HepG2 (cell line): Measurements from ENCODE around the gene GRIN2D. TPM values are rescaled to one million over a fixed set of nuclear protein-coding genes. Genes with fewer than 3 reads are reported as not detected.

Experiments used
- AGO2 ChIP-seq: fragments of 200-400 bp; formaldehyde crosslinking; optimal IDR thresholded peaks from 2 replicates; pipeline ENCODE3; 2017; ENCODE audit warnings: mild to moderate bottlenecking, low read depth, low read length, moderate library complexity
- AHR ChIP-seq: IDR thresholded peaks from 2 replicates; pipeline ENCODE4 v1.6.1; 2018; ENCODE audit warnings: missing genetic modification reagents, missing compliant biosample characterization
- CHCHD3 ChIP-seq: sonication (generic); formaldehyde crosslinking; IDR thresholded peaks from 2 replicates; pipeline ENCODE4 v1.8.0; 2022; ENCODE audit warnings: mild to moderate bottlenecking, missing genetic modification reagents, moderate library complexity
- ERF ChIP-seq: IDR thresholded peaks from 2 replicates; pipeline ENCODE4 v1.6.1; 2018; ENCODE audit warnings: missing biosample characterization, missing genetic modification reagents
- FOXA1 ChIP-seq, 2 experiments: fragments of 450-650 bp in 1 of 2; sonication (generic) in 1 of 2; formaldehyde crosslinking in 1 of 2; IDR thresholded peaks; 2 replicates each; pipeline versions ENCODE4 v1.4.0 to v1.6.1; 2016 to 2020; ENCODE audit warnings: missing genetic modification reagents in 1 of 2
- GABPA ChIP-seq, 2 experiments: IDR thresholded peaks; 2 replicates each; pipeline ENCODE4 v1.6.1; 2011 to 2016; ENCODE audit warnings: low read depth in 2 of 2, low read length in 1 of 2, missing biosample characterization in 1 of 2, missing genetic modification characterization in 1 of 2
- GTF3A ChIP-seq: sonication (generic); formaldehyde crosslinking; conservative IDR thresholded peaks from 2 replicates; pipeline ENCODE4 v1.4.0; 2020; ENCODE audit warnings: mild to moderate bottlenecking, missing genetic modification reagents
- HCFC1 ChIP-seq: fragments of 150-350 bp; IDR thresholded peaks from 2 replicates; pipeline ENCODE4 v1.6.1; 2014; ENCODE audit warnings: low read depth, low read length
- KAT7 ChIP-seq: IDR thresholded peaks from 2 replicates; pipeline ENCODE4 v1.6.1; 2018; ENCODE audit warnings: borderline replicate concordance, missing compliant biosample characterization
- KDM6A ChIP-seq: IDR thresholded peaks from 2 replicates; pipeline ENCODE4 v1.6.1; 2016; ENCODE audit warnings: low read depth
- KMT2A ChIP-seq: sonication (generic); formaldehyde crosslinking; IDR thresholded peaks from 2 replicates; pipeline ENCODE4 v1.4.0; 2020; ENCODE audit warnings: missing genetic modification reagents
- MED13 ChIP-seq: sonication (generic); formaldehyde crosslinking; IDR thresholded peaks from 2 replicates; pipeline ENCODE4 v1.5.0; 2020; ENCODE audit warnings: missing genetic modification reagents
- MIER3 ChIP-seq: IDR thresholded peaks from 2 replicates; pipeline ENCODE4 v1.6.1; 2016; ENCODE audit warnings: missing compliant biosample characterization, borderline replicate concordance
- MYC ChIP-seq: sonication (generic); formaldehyde crosslinking; IDR thresholded peaks from 2 replicates; pipeline ENCODE4 v1.9.0; 2021; ENCODE audit warnings: missing genetic modification reagents, borderline replicate concordance
- POGZ ChIP-seq: sonication (generic); formaldehyde crosslinking; IDR thresholded peaks from 2 replicates; pipeline ENCODE4 v1.4.0; 2020; ENCODE audit warnings: mild to moderate bottlenecking, missing genetic modification reagents
- RFX5 ChIP-seq: IDR thresholded peaks from 2 replicates; pipeline ENCODE4 v1.6.1; 2011; ENCODE audit warnings: low read depth, low read length, improper control_type of control experiment
- RXRB ChIP-seq: IDR thresholded peaks from 2 replicates; pipeline ENCODE4 v1.6.1; 2016; ENCODE audit warnings: borderline replicate concordance, missing genetic modification reagents, missing compliant biosample characterization
- TBX2 ChIP-seq: sonication (generic); formaldehyde crosslinking; IDR thresholded peaks from 2 replicates; pipeline ENCODE4 v1.5.0; 2020; ENCODE audit warnings: missing genetic modification reagents, mild to moderate bottlenecking, borderline replicate concordance
- ZNF12 ChIP-seq: sonication (generic); formaldehyde crosslinking; IDR thresholded peaks from 2 replicates; pipeline ENCODE4 v1.5.0; 2020; ENCODE audit warnings: missing genetic modification reagents
- ZNF143 ChIP-seq: sonication (generic); formaldehyde crosslinking; IDR thresholded peaks from 2 replicates; pipeline ENCODE4 v1.4.0; 2020; ENCODE audit warnings: missing genetic modification reagents
- ZNF274 ChIP-seq: sonication (generic); formaldehyde crosslinking; IDR thresholded peaks from 2 replicates; pipeline ENCODE4 v1.5.1; 2020; ENCODE audit warnings: mild to moderate bottlenecking, missing genetic modification reagents
- ZNF451 ChIP-seq: sonication (generic); formaldehyde crosslinking; IDR thresholded peaks from 2 replicates; pipeline ENCODE4 v1.5.0; 2020; ENCODE audit warnings: mild to moderate bottlenecking, missing genetic modification reagents
- ZNF674 ChIP-seq: sonication (generic); formaldehyde crosslinking; IDR thresholded peaks from 2 replicates; pipeline ENCODE4 v1.5.0; 2020; ENCODE audit warnings: low read depth, mild to moderate bottlenecking, missing genetic modification reagents
- ZNF816 ChIP-seq: sonication (generic); formaldehyde crosslinking; IDR thresholded peaks from 2 replicates; pipeline ENCODE4 v1.8.0; 2022; ENCODE audit warnings: missing genetic modification reagents, mild to moderate bottlenecking, borderline replicate concordance
- polyA plus RNA-seq, 8 experiments: library from polyadenylated mRNA; depleted of rRNA in 3 of 8; stranded (reverse) in 7 of 8; unstranded in 1 of 8; fragments of >200 nt; fragmentation: Illumina TruSeq in 4 of 8; extraction: Trizol in 4 of 8; gene quantifications; 2 replicates each; pipeline versions ENCODE4 v1.2.1 to v1.2.3, GENCODE V29; 2011 to 2016; ENCODE audit warnings: low read depth in 4 of 8, missing spikeins in 1 of 8, mixed read lengths in 1 of 8; ENCODE audit not compliant: insufficient read depth in 1 of 8
- total RNA-seq, 5 experiments: library from RNA; depleted of rRNA; stranded (reverse); fragments of >200 nt; fragmentation: Illumina TruSeq; extraction: Trizol; gene quantifications; 2 replicates each; pipeline ENCODE4 v1.2.3, GENCODE V29; 2016; ENCODE audit warnings: low read depth in 1 of 5
- TF ChIP-seq, protein P1 (sequence below): sonication (generic); formaldehyde crosslinking; IDR thresholded peaks from 2 replicates; pipeline ENCODE4 v1.4.0; 2020; ENCODE audit warnings: mild to moderate bottlenecking, missing genetic modification reagents
- TF ChIP-seq, protein P2 (sequence below): sonication (generic); formaldehyde crosslinking; IDR thresholded peaks from 2 replicates; pipeline ENCODE4 v1.5.0; 2020; ENCODE audit warnings: mild to moderate bottlenecking, missing genetic modification reagents
- TF ChIP-seq, protein P3 (sequence below): sonication (generic); formaldehyde crosslinking; IDR thresholded peaks from 2 replicates; pipeline ENCODE4 v1.5.1; 2020; ENCODE audit warnings: missing genetic modification reagents, mild to moderate bottlenecking, borderline replicate concordance

Gene GRIN2D
- total and polyA plus RNA-seq, 2 of the 13 experiments (the other 11 are each of a cell fraction or from before 2014, with no cell fraction given) = 0.02 to 0.13 TPM

DNA sequence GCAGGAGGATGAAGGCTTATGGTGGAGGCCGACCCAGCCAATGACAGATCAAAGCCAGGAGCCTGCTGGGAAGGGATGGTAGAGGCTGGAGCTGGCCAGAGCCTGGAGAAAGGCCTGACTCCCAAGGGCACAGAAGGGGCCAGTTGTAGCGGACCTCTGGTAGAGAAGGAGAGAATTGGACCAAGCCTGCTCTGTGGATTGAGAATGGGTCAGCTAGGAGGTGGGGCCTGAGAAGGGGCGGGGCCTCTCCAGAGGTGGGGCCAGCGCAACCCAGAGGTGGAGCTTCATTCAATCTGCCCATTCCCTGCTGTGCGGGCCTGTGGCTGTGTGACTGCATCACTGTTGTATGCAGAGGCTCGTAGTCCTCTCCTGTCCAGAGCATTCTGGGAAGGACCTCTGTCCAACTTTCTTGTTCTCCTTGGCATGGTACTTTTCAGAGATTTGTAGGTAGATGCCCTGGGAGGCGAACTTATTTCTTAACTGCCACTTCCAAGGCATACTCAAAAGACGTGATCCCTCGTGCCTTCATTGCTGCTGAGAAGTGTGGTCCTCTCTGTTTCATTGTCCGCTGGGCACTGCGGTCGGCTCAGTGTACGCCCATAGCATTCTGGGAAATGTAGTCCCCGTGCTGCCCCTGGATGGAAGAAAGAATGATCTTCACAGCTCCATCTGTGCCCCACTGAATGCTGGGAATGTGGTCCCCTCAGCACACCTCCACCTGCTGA lies 6.7 kb downstream of the GRIN2D start (continued):
- TF ChIP-seq CHCHD3 (no peak), TBX2 (no peak), POGZ (CRISPR knock-in tag) (no peak), ZNF451 (no peak), AHR (CRISPR knock-in tag) (no peak), ZNF274 (0 out of 2 replicates have a peak, but pooled peaks have one; percentile 8), HCFC1 (peak; percentile 77), ZNF143 (CRISPR knock-in tag) (peak; percentile 93), RFX5 (no peak), KMT2A (CRISPR knock-in tag) (no peak), KDM6A (CRISPR knock-in tag) (no peak), MIER3 (CRISPR knock-in tag) (peak; percentile 37; the same call in 1 of the 2 replicates), ERF (CRISPR knock-in tag) (peak; percentile 51; the same call in 1 of the 2 replicates), KAT7 (CRISPR knock-in tag) (no peak), AGO2 (no peak), ZNF816 (no peak), GTF3A (CRISPR knock-in tag) (no peak), FOXA1 (IDR thresholded peaks at IDR 0.05) (no peak), FOXA1 (CRISPR knock-in tag; IDR thresholded peaks at IDR 0.05) (0 out of 2 replicates have a peak, but pooled peaks have one; percentile 16), MED13 (CRISPR knock-in tag) (no peak), ZNF12 (CRISPR knock-in tag) (peak; percentile 52; the same call in 1 of the 2 replicates), RXRB (peak; percentile 39; the same call in 1 of the 2 replicates), ZNF674 (CRISPR knock-in tag) (no peak), GABPA (IDR thresholded peaks at IDR 0.05; ENCODE audit: low read depth, low read length) (no peak), GABPA (CRISPR knock-in tag; IDR thresholded peaks at IDR 0.05; ENCODE audit: low read depth) (peak; percentile 47; the same call in 1 of the 2 replicates), MYC (no peak)
- TF ChIP-seq, protein P1, sequence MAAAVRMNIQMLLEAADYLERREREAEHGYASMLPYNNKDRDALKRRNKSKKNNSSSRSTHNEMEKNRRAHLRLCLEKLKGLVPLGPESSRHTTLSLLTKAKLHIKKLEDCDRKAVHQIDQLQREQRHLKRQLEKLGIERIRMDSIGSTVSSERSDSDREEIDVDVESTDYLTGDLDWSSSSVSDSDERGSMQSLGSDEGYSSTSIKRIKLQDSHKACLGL (CRISPR knock-in tag) = 0 out of 2 replicates have a peak, but pooled peaks have one; percentile 16
- TF ChIP-seq, protein P2, sequence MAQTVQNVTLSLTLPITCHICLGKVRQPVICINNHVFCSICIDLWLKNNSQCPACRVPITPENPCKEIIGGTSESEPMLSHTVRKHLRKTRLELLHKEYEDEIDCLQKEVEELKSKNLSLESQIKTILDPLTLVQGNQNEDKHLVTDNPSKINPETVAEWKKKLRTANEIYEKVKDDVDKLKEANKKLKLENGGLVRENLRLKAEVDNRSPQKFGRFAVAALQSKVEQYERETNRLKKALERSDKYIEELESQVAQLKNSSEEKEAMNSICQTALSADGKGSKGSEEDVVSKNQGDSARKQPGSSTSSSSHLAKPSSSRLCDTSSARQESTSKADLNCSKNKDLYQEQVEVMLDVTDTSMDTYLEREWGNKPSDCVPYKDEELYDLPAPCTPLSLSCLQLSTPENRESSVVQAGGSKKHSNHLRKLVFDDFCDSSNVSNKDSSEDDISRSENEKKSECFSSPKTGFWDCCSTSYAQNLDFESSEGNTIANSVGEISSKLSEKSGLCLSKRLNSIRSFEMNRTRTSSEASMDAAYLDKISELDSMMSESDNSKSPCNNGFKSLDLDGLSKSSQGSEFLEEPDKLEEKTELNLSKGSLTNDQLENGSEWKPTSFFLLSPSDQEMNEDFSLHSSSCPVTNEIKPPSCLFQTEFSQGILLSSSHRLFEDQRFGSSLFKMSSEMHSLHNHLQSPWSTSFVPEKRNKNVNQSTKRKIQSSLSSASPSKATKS = no peak
- TF ChIP-seq, protein P3, sequence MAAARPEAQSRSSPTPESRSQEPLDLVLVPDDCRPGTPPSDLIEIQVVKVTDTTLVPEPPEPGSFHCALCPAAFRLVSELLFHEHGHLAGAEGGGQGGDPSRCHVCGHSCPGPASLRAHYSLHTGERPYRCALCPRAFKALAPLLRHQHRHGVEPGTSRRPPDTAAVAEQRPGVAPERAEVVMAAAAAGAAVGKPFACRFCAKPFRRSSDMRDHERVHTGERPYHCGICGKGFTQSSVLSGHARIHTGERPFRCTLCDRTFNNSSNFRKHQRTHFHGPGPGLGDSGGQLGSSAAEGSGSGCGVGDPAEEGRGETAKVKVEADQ (CRISPR knock-in tag) = no peak
